T-helper 2 cell treated with Interferon-gamma antibody and Interleukin-4, amounts not matched to agents 5 μg/mL and 100 μg/mL, for 36 hours (primary cell): ENCODE measurements around the gene WNT10A.

Experiments used
- DNase-seq: peaks from one replicate; pipeline ENCODE4 v3.0.0; 2021; ENCODE audit warnings: low spot score
- H3K27ac Mint-ChIP-seq: one replicate; pipeline ENCODE4 v1.8.0; 2021; ENCODE audit warnings: mild to moderate bottlenecking, mixed read lengths
- H3K27me3 Mint-ChIP-seq: one replicate; pipeline ENCODE4 v1.8.0; 2021; ENCODE audit warnings: low read depth, mixed read lengths
- H3K36me3 Mint-ChIP-seq: one replicate; pipeline ENCODE4 v1.8.0; 2021; ENCODE audit warnings: low read depth, mixed read lengths
- H3K4me1 Mint-ChIP-seq: one replicate; pipeline ENCODE4 v1.8.0; 2021; ENCODE audit warnings: low read depth, mixed read lengths
- H3K4me3 Mint-ChIP-seq: one replicate; pipeline ENCODE4 v1.8.0; 2022; ENCODE audit warnings: mild to moderate bottlenecking, moderate library complexity, mixed read lengths
- H3K9me3 Mint-ChIP-seq: one replicate; pipeline ENCODE4 v1.8.0; 2021; ENCODE audit warnings: mixed read lengths

The WNT10A gene

GRCh38 chr2:218887079-218887478 lies 6.4 kb downstream of the WNT10A start:
- H3K27ac Mint-ChIP-seq: no peak overlapping the region
- DNase-seq: no peak
- peaks cover 68% of the 10 kb centered on the region for H3K27me3 Mint-ChIP-seq
- H3K4me1 Mint-ChIP-seq: peaks cover 2% of the 10 kb centered on the region
- no peaks in the 10 kb centered on the region for H3K36me3 Mint-ChIP-seq
- H3K9me3 Mint-ChIP-seq: no peaks in the 10 kb centered on the region
- no peak overlapping the region for H3K4me3 Mint-ChIP-seq

GRCh38 chr2:218888341-218888740 lies 7.7 kb downstream of the WNT10A start:
- Mint-ChIP-seq H3K27me3 (peaks cover 57% of the 10 kb centered on the region), H3K27ac (no peak overlapping the region), H3K36me3 (no peaks in the 10 kb centered on the region), H3K9me3 (no peaks in the 10 kb centered on the region), H3K4me1 (peaks cover 4% of the 10 kb centered on the region), H3K4me3 (no peak overlapping the region)
- no peak for DNase-seq

GRCh38 chr2:218889937-218890336 lies 9.3 kb downstream of the WNT10A start:
- H3K4me3 Mint-ChIP-seq: no peak overlapping the region
- no peaks in the 10 kb centered on the region for H3K36me3 Mint-ChIP-seq
- H3K27ac Mint-ChIP-seq: no peak overlapping the region
- H3K27me3 Mint-ChIP-seq: peaks cover 59% of the 10 kb centered on the region
- no peak for DNase-seq
- H3K4me1 Mint-ChIP-seq: peaks cover 17% of the 10 kb centered on the region
- no peaks in the 10 kb centered on the region for H3K9me3 Mint-ChIP-seq

GRCh38 chr2:218890369-218890768 lies 9.7 kb downstream of the WNT10A start:
- H3K27me3 Mint-ChIP-seq: peaks cover 59% of the 10 kb centered on the region
- H3K4me1 Mint-ChIP-seq: peaks cover 21% of the 10 kb centered on the region
- H3K36me3 Mint-ChIP-seq: no peaks in the 10 kb centered on the region
- H3K9me3 Mint-ChIP-seq: no peaks in the 10 kb centered on the region
- no peak for DNase-seq
- H3K4me3 Mint-ChIP-seq: no peak overlapping the region
- no peak overlapping the region for H3K27ac Mint-ChIP-seq

- Mint-ChIP-seq H3K4me1 (peaks cover 31% of the 10 kb centered on the region), H3K27ac (no peak overlapping the region), H3K9me3 (no peaks in the 10 kb centered on the region), H3K4me3 (no peak overlapping the region), H3K36me3 (no peaks in the 10 kb centered on the region), H3K27me3 (peaks cover 57% of the 10 kb centered on the region)
- no peak for DNase-seq
Measured at GRCh38 chr2:218891275-218892135, 10.9 kb downstream of the WNT10A start.

GRCh38 chr2:218892693-218893348 lies 12.2 kb downstream of the WNT10A start:
- peaks cover 31% of the 10 kb centered on the region for H3K4me1 Mint-ChIP-seq
- H3K9me3 Mint-ChIP-seq: no peaks in the 10 kb centered on the region
- H3K36me3 Mint-ChIP-seq: no peaks in the 10 kb centered on the region
- peak overlapping the region; percentile 69 for H3K27ac Mint-ChIP-seq
- H3K4me3 Mint-ChIP-seq: peak overlapping the region; percentile 72
- DNase-seq: peak; percentile 86
- H3K27me3 Mint-ChIP-seq: peaks cover 47% of the 10 kb centered on the region

- Mint-ChIP-seq H3K9me3 (no peaks in the 10 kb centered on the region), H3K4me3 (peak overlapping the region; percentile 72), H3K4me1 (peaks cover 35% of the 10 kb centered on the region), H3K36me3 (no peaks in the 10 kb centered on the region), H3K27me3 (peaks cover 51% of the 10 kb centered on the region), H3K27ac (peak overlapping the region; percentile 69)
- DNase-seq: no peak
Measured at GRCh38 chr2:218893349-218894150, 12.9 kb downstream of the WNT10A start.

- H3K36me3 Mint-ChIP-seq: no peaks in the 10 kb centered on the region
- peak overlapping the region; percentile 39 for H3K27ac Mint-ChIP-seq
- peaks cover 52% of the 10 kb centered on the region for H3K27me3 Mint-ChIP-seq
- H3K4me1 Mint-ChIP-seq: peaks cover 38% of the 10 kb centered on the region
- H3K4me3 Mint-ChIP-seq: peak overlapping the region; percentile 72
- no peaks in the 10 kb centered on the region for H3K9me3 Mint-ChIP-seq
- DNase-seq: no peak
Measured at GRCh38 chr2:218894151-218894879, 13.7 kb downstream of the WNT10A start.

GRCh38 chr2:218894880-218895157 lies 14.2 kb downstream of the WNT10A start:
- Mint-ChIP-seq H3K27me3 (peaks cover 57% of the 10 kb centered on the region), H3K4me1 (peaks cover 38% of the 10 kb centered on the region), H3K27ac (no peak overlapping the region)

GRCh38 chr2:218895326-218895725 lies 14.7 kb downstream of the WNT10A start:
- Mint-ChIP-seq H3K27ac (peak overlapping the region; percentile 19), H3K4me1 (peaks cover 38% of the 10 kb centered on the region), H3K27me3 (peaks cover 57% of the 10 kb centered on the region), H3K4me3 (peak overlapping the region; percentile 3), H3K36me3 (no peaks in the 10 kb centered on the region), H3K9me3 (no peaks in the 10 kb centered on the region)
- no peak for DNase-seq

More at GRCh38 chr2:218894880-218895157, 14.2 kb downstream of the WNT10A start:
- H3K4me3 Mint-ChIP-seq: peak overlapping the region; percentile 4
- DNase-seq: no peak
- no peaks in the 10 kb centered on the region for H3K36me3 Mint-ChIP-seq
- H3K9me3 Mint-ChIP-seq: no peaks in the 10 kb centered on the region

- no peaks in the 10 kb centered on the region for H3K9me3 Mint-ChIP-seq
- no peak for DNase-seq
- peaks cover 38% of the 10 kb centered on the region for H3K4me1 Mint-ChIP-seq
- peak overlapping the region; percentile 76 for H3K27ac Mint-ChIP-seq
- no peaks in the 10 kb centered on the region for H3K36me3 Mint-ChIP-seq
- H3K27me3 Mint-ChIP-seq: peaks cover 58% of the 10 kb centered on the region
- peak overlapping the region; percentile 60 for H3K4me3 Mint-ChIP-seq
Measured at GRCh38 chr2:218895759-218896500, 15.3 kb downstream of the WNT10A start.

- H3K4me1 Mint-ChIP-seq: peaks cover 38% of the 10 kb centered on the region
- H3K27ac Mint-ChIP-seq: peak overlapping the region; percentile 64
- no peaks in the 10 kb centered on the region for H3K36me3 Mint-ChIP-seq
- H3K27me3 Mint-ChIP-seq: peaks cover 56% of the 10 kb centered on the region
- DNase-seq: peak; percentile 93
- no peaks in the 10 kb centered on the region for H3K9me3 Mint-ChIP-seq
- peak overlapping the region; percentile 60 for H3K4me3 Mint-ChIP-seq
Measured at GRCh38 chr2:218896501-218897393, 16.1 kb downstream of the WNT10A start.
